ENCODE data around the gene TRMU. TPM values are rescaled to one million over a fixed set of nuclear protein-coding genes. Genes with fewer than 3 reads are reported as not detected.
"Not testable (repeated sequence)": the region's sequence is repeated elsewhere in the genome, so short reads cannot be mapped to it uniquely, and the experiment has no call there.

Gene TRMU
- total RNA-seq, 1 experiment from 2014 or later, result 45.2 TPM

- no peak for DNase-seq (ENCODE audit: low read depth)
Observed at GRCh38 chr22:46299101-46299500, 36.4 kb upstream of the TRMU start.

- no peak for DNase-seq (ENCODE audit: low read depth)
Observed at GRCh38 chr22:46300491-46300890, 35.0 kb upstream of the TRMU start.

- peak; percentile 36 for DNase-seq (ENCODE audit: low read depth)
Observed at GRCh38 chr22:46303347-46303965, 32.1 kb upstream of the TRMU start.

DNA sequence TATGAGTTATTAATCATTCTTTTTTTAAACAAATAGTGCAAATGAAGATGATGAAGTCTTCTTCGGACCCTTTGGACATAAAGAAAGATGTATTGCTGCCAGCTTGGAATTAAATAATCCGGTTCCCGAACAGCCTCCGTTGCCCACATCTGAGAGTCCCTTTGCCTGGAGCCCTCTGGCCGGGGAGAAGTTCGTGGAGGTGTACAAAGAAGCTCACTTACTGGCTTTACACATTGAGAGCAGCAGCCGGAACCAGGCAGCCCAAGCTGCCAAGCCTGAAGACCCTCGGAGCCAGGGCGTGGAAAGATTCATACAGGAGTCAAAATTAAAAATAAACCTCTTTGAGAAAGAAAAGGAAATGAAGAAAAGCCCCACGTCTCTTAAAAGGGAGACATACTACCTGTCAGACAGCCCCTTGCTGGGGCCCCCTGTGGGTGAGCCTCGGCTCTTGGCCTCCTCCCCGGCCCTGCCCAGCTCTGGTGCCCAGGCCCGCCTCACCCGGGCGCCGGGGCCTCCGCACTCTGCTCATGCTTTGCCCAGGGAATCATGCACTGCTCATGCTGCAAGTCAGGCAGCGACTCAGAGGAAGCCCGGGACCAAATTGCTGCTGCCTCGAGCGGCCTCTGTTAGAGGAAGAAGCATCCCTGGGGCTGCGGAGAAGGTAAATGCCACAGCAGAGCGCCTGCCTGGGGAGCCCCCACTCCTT lies 27.1 kb upstream of the TRMU start:
- no peak for DNase-seq (ENCODE audit: low read depth)

DNA sequence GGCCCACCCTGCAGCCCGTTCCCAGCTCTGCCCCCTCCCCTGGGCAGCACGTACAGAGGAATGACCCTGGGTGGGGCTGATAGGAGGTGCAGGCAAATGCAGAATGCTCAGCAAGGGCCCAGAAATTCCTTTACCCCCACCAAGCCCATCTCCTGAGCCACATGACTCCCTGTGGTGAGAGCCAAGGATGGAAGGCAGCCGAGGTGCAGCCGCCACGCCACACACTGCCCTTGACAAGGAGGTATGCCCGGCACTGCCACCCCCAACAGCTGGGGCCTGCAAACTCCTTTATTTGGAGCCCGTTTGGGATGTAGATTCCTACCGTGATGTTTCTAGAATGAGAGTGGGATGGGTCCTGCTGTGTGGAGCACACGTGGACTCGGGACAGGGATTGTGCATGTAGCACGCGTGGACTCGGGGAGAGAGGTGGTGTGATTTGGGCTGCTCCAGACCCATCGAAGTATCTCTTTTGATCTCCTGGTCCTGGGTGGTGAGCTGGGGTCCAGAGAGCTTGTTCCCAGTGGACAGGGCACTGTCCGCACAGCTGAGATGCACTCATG lies 25.9 kb upstream of the TRMU start:
- DNase-seq (ENCODE audit: low read depth), result no peak

DNA sequence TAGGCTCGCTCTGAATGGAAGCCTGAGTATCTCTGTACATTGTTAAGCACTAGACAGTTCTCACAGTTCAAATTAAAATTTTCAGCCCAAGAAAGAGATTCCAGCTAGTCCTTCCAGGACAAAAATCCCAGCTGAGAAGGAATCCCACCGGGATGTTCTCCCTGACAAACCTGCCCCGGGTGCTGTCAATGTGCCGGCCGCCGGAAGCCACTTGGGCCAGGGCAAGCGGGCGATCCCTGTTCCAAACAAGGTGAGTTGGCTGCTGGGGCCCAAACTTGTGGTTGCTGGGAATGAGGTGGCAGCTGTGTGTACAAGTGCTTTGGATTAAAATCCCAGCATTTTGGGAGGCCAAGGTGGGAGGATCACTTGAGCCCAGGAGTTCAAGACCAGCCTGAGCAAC lies 23.5 kb upstream of the TRMU start:
- DNase-seq (ENCODE audit: low read depth), result no peak

- DNase-seq (ENCODE audit: low read depth), result not testable (repeated sequence)
Observed at GRCh38 chr22:46312848-46313247, 22.7 kb upstream of the TRMU start.

DNA sequence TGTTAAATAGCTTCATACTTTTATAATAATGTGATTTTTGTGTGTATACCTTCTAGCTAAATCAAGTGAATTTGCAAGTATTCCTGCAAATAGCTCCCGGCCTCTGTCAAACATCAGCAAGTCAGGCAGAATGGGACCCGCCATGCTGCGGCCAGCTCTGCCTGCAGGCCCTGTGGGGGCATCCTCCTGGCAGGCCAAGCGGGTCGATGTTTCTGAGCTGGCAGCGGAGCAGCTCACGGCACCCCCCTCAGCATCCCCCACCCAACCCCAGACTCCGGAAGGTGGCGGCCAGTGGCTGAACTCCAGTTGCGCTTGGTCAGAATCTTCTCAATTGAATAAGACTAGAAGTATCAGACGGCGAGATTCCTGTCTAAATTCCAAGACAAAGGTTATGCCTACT lies 19.5 kb upstream of the TRMU start:
- DNase-seq (ENCODE audit: low read depth), result no peak

- DNase-seq (ENCODE audit: low read depth), result no peak
Observed at GRCh38 chr22:46317646-46318045, 17.9 kb upstream of the TRMU start.

- DNase-seq (ENCODE audit: low read depth), result no peak
Observed at GRCh38 chr22:46318576-46318975, 16.9 kb upstream of the TRMU start.

DNA sequence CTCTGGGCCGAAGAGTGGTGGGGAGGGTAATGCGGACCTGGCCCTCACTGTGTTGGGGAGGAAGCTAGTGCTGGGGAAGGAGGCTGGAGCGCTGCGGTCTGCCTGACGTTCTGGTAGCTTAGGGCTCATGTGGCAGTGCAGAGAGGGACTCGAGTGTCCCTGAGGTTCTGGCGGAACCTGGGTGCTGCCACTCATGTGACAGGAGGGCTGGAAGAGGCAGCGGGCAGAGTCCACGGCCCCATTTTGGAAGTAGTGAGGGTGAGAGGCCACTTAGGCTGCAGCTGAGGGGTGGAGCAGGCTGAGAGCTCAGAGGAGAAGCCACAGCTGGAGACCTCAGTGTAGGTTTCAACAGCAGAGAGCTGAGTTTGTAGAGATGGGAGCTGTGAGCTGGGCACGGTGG lies 16.2 kb upstream of the TRMU start:
- no peak for DNase-seq (ENCODE audit: low read depth)

DNA sequence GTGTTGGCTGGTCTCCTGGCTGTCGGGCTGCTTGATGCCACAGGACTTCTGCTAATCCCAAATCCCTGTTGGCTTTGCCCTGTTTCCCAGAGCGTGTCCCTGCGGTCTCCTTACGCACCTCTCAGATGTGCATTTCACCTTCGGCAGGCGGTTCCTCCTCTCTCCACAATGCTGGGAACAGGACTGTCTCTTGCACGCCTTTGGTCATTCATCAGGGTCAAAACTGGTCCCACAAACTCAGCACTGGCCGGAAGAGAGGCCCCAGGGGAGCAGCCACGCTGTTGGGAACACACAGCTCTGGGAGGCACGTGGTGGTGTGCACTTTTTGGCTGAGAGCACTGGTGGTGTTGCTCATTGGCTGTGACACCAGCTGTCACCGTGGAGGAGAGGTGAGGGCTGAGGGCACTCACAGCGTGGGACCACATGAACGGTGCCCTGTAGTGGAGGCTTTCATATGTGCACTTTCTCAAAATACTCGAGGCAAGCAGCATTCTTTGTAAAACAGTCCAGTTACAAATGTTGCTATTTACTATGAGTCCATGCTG lies 15.3 kb upstream of the TRMU start:
- DNase-seq (ENCODE audit: low read depth), result no peak

- DNase-seq (ENCODE audit: low read depth), result no peak
Observed at GRCh38 chr22:46320716-46321386, 14.7 kb upstream of the TRMU start.

GRCh38 chr22:46322711-46323110 lies 12.8 kb upstream of the TRMU start:
- no peak for DNase-seq (ENCODE audit: low read depth)

DNA sequence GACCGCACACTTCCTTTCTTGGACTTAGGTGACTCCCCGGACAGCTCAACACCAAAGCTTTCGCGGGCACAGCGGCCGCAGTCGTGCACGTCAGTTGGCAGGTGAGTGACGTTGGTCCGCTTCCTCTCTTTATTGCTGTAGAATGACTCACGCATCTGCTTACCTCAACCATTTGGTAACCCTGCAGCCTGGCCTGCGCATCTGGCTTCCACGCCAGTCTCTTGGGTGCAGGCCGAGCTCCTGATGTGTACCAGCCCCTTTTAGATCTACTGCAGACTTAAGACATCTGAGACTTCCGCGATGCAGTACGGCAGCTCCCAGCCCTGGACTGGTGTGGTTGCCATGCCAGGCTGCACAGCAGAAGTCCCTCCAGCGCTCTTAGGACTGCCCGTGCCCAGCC lies 12.4 kb upstream of the TRMU start:
- no peak for DNase-seq (ENCODE audit: low read depth)

DNA sequence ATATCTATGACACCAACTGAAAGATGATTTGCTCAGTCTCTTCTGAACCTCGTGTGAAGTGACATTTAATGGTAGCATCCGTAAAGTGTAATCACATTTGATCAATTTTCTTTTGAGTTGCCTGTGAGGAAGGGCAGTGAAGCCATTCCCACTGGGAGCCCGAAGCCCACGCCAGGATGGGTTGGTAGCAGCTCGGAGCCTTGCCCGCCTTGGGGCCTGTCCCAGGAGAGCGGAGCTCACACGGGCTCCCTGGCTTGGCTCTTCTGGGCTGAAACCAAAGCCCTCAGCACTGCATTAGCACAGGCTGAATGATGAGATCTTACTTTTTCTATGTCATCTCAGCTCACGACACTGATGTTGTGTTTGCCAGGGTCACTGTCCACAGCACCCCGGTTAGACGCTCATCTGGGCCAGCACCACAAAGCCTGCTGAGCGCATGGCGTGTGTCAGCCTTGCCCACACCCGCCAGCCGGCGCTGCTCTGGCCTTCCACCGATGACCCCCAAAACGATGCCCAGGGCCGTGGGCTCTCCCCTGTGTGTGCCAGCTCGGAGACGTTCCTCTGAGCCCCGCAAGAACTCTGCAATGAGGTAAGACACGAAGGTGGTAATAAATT lies 9.3 kb upstream of the TRMU start:
- no peak for DNase-seq (ENCODE audit: low read depth)

DNA sequence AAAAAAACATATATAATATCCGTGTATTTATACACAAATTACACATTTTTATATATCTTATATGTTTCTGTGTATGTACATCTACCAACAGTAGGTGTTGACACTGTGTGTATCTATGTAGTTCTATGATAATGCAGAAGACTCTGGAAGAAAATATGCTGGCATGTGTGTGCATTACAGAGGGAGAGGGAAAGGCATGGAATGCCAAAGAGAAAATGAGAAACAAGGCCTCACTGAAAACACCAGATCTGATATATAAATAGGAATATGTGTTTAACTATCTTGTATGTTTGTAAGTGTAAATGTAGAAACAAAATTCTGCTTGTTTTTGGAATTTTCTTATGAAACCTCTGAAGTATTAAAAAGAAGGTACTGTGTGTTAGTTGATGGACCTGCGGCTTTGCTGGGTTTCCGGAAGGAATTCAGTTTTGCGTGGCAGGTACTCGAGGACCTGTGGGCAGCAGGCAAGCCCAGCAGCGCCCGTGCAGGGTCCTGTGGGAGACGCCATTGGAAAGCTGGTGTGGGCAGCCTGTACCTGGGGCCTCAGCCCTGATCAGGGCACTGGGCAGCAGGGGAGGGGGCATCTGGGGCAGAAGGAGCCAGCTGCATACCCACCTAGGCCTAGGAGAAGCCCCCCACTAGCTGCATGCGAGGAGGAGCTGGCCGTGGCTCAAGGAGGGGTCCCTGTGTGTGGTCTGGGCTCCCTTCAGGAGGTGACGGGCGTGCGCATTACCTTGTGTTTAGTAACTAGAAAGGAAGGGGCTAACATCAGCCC lies 7.6 kb upstream of the TRMU start:
- no peak for DNase-seq (ENCODE audit: low read depth)

- DNase-seq (ENCODE audit: low read depth), result no peak
Observed at GRCh38 chr22:46328797-46329196, 6.7 kb upstream of the TRMU start.

DNA sequence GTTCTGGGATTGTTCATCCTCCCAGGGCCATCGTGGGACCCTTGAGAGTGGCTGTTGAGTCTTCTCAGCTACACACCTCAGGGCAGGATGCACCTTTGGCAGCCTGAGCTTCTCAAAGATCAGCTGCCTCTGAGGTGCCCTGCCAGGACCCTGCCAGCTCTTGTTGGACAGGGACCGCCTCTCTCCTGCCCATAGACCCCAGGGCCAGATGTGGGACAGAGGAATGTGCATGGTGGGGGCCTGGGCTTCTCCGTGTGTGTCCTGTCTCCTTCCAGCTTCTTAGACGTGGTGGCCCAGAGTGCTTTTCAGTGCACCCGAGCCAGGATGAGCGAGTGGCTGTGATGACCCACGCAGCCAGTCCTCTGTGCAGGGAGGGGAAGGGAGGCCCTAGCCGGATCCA lies 5.9 kb upstream of the TRMU start:
- no peak for DNase-seq (ENCODE audit: low read depth)

- DNase-seq (ENCODE audit: low read depth), result no peak
Observed at GRCh38 chr22:46330426-46330825, 5.1 kb upstream of the TRMU start.

- DNase-seq (ENCODE audit: low read depth), result no peak
Observed at GRCh38 chr22:46331496-46331895, 4.0 kb upstream of the TRMU start.
